ENCODE data around the gene TMEM51.

TMEM51 gene

GRCh38 chr1:15196807-15197530 lies 43.4 kb downstream of the TMEM51 start:
- no peak for DNase-seq (ENCODE audit: low spot score)

GRCh38 chr1:15197591-15198447 lies 44.3 kb downstream of the TMEM51 start:
- DNase-seq (ENCODE audit: low spot score), result no peak

GRCh38 chr1:15198684-15199083 lies 45.1 kb downstream of the TMEM51 start:
- DNase-seq (ENCODE audit: low spot score), result peak; percentile 5

GRCh38 chr1:15201221-15201620 lies 47.7 kb downstream of the TMEM51 start:
- DNase-seq (ENCODE audit: low spot score), result no peak

GRCh38 chr1:15201849-15202551 lies 48.5 kb downstream of the TMEM51 start:
- DNase-seq (ENCODE audit: low spot score), result no peak

GRCh38 chr1:15204931-15205330 lies 51.4 kb downstream of the TMEM51 start:
- DNase-seq (ENCODE audit: low spot score), result no peak

GRCh38 chr1:15205586-15206346 lies 52.2 kb downstream of the TMEM51 start:
- no peak for DNase-seq (ENCODE audit: low spot score)

- no peak for DNase-seq (ENCODE audit: low spot score)
These were observed 53.0 kb downstream of the TMEM51 start for GRCh38 chr1:15206418-15207030.

GRCh38 chr1:15207031-15207828 lies 53.7 kb downstream of the TMEM51 start:
- DNase-seq (ENCODE audit: low spot score), result no peak

- DNase-seq (ENCODE audit: low spot score), result no peak
These were observed 54.4 kb downstream of the TMEM51 start for GRCh38 chr1:15207829-15208429.

GRCh38 chr1:15210651-15211375 lies 57.3 kb downstream of the TMEM51 start:
- no peak for DNase-seq (ENCODE audit: low spot score)

GRCh38 chr1:15211424-15211823 lies 57.9 kb downstream of the TMEM51 start:
- no peak for DNase-seq (ENCODE audit: low spot score)

GRCh38 chr1:15212216-15212953 lies 58.8 kb downstream of the TMEM51 start:
- DNase-seq (ENCODE audit: low spot score), result no peak

- no peak for DNase-seq (ENCODE audit: low spot score)
These were observed 59.4 kb downstream of the TMEM51 start for GRCh38 chr1:15212954-15213291.

- no peak for DNase-seq (ENCODE audit: low spot score)
These were observed 59.8 kb downstream of the TMEM51 start for GRCh38 chr1:15213341-15213821.

GRCh38 chr1:15214527-15214926 lies 61.0 kb downstream of the TMEM51 start:
- no peak for DNase-seq (ENCODE audit: low spot score)

GRCh38 chr1:15215116-15215515 lies 61.6 kb downstream of the TMEM51 start:
- no peak for DNase-seq (ENCODE audit: low spot score)

GRCh38 chr1:15217654-15218053 lies 64.1 kb downstream of the TMEM51 start:
- no peak for DNase-seq (ENCODE audit: low spot score)
